GM12878 (cell line): ENCODE data around the gene TXNDC17. TPM values are rescaled to one million over a fixed set of nuclear protein-coding genes. Genes with fewer than 3 reads are reported as not detected.

Experiments
- ATAC-seq: fragments of 200-7000 bp; cut with Tn5 transposase; 3 replicates; pipeline ENCODE4 v1.9.1; 2020; ENCODE audit warnings: mild to moderate bottlenecking, moderate library complexity
- BruUV-seq: library from RNA; stranded (reverse); fragments of 400-500 nt; replicated peaks from 2 replicates; lab custom pipeline; 2021; lab: Mats Ljungman, UMichigan
- CTCF ChIA-PET: fragments of 300-600 bp; sonication (Branson Sonifier 250); formaldehyde crosslinking; extraction: SDS; loops from one replicate; lab custom pipeline; 2021; ENCODE audit warnings: inconsistent platforms; lab: Yijun Ruan, JAX
- POLR2A ChIA-PET: fragments of 350-600 bp; formaldehyde crosslinking; extraction: SDS; loops from one replicate; lab custom pipeline; 2021; ENCODE audit warnings: inconsistent platforms; lab: Charles Lee
- RAD21 ChIA-PET: fragments of 300-600 bp; sonication (Branson Sonifier 250); formaldehyde crosslinking; loops from one replicate; lab custom pipeline; 2023; ENCODE audit warnings: antibody characterized with exemption; ENCODE audit not compliant: unreplicated experiment; lab: Charles Lee
- SMC1A ChIA-PET: fragments of 300-600 bp; sonication (Branson Sonifier 250); formaldehyde crosslinking; loops from one replicate; lab custom pipeline; 2023; ENCODE audit not compliant: unreplicated experiment, uncharacterized antibody; lab: Charles Lee
- DNase-seq: peaks from one replicate; pipeline ENCODE4 v3.0.0-alpha.2; 2011; ENCODE audit warnings: low read depth, low spot score
- FAIRE-seq: peaks from 3 replicates; lab custom pipeline; 2011; peaks lifted over from hg19 to GRCh38; lab: Jason Lieb, UNC
- H2AFZ ChIP-seq: 2 replicates; pipeline ENCODE4 v1.6.0; 2011; ENCODE audit warnings: low read depth, low read length, control low read depth; ENCODE audit not compliant: control insufficient read depth
- H3K27ac ChIP-seq: 2 replicates; pipeline ENCODE4 v1.5.1; 2011; ENCODE audit warnings: control low read depth; ENCODE audit not compliant: control insufficient read depth, insufficient read depth
- H3K27me3 ChIP-seq, 2 experiments: replicated peaks in 1 of 2; 2 replicates each; pipeline versions ENCODE4 v1.6.0 to v1.6.1; 2011; ENCODE audit warnings: low read length in 1 of 2; ENCODE audit not compliant: control insufficient read depth in 2 of 2, insufficient read depth in 2 of 2
- H3K36me3 ChIP-seq, 2 experiments: 2 replicates each; pipeline ENCODE4 v1.5.1; 2011; ENCODE audit warnings: low read length in 1 of 2; ENCODE audit not compliant: control insufficient read depth in 2 of 2, insufficient read depth in 2 of 2
- H3K4me1 ChIP-seq: 2 replicates; pipeline ENCODE4 v1.6.1; 2011; ENCODE audit warnings: mild to moderate bottlenecking, low read length, moderate library complexity, mixed read lengths; ENCODE audit not compliant: control insufficient read depth, insufficient read depth
- H3K4me2 ChIP-seq: 2 replicates; pipeline ENCODE4 v1.6.0; 2011; ENCODE audit warnings: control low read depth; ENCODE audit not compliant: control insufficient read depth, insufficient read depth
- H3K4me3 ChIP-seq: fragments of 200-600 bp; sonication (generic); 2 replicates; pipeline ENCODE4 v1.5.1; 2016
- H3K79me2 ChIP-seq: 2 replicates; pipeline ENCODE4 v1.6.0; 2011; ENCODE audit warnings: low read length; ENCODE audit not compliant: control insufficient read depth, insufficient read depth
- H3K9ac ChIP-seq: 2 replicates; pipeline ENCODE4 v1.8.0; 2011; ENCODE audit warnings: low read length, control low read depth, mixed read lengths; ENCODE audit not compliant: control insufficient read depth, insufficient read depth
- H3K9me3 ChIP-seq: replicated peaks from 3 replicates; pipeline ENCODE4 v1.5.1; 2011; ENCODE audit warnings: mild to moderate bottlenecking, low read length; ENCODE audit not compliant: control insufficient read depth, insufficient read depth
- H4K20me1 ChIP-seq: 2 replicates; pipeline ENCODE4 v1.6.0; 2011; ENCODE audit not compliant: control insufficient read depth, insufficient read depth
- CBX5 ChIP-seq: sonication (generic); IDR thresholded peaks from 2 replicates; pipeline ENCODE4 v1.6.1; 2016; ENCODE audit warnings: low read depth, moderate library complexity, mild to moderate bottlenecking, inconsistent platforms
- EP300 ChIP-seq, 2 experiments: fragments of 150-350 bp in 1 of 2; IDR thresholded peaks; 2 replicates each; pipeline ENCODE4 v1.6.1; 2011 to 2012; ENCODE audit warnings: low read depth in 2 of 2, low read length in 2 of 2, borderline replicate concordance in 1 of 2, improper control_type of control experiment in 1 of 2, inconsistent platforms in 1 of 2; ENCODE audit not compliant: control insufficient read depth in 1 of 2
- SIX5 ChIP-seq: IDR thresholded peaks from 2 replicates; pipeline ENCODE4 v1.6.1; 2011; ENCODE audit warnings: mild to moderate bottlenecking, low read depth, low read length, moderate library complexity; ENCODE audit not compliant: severe bottlenecking
- ZBED1 ChIP-seq: IDR thresholded peaks from 2 replicates; pipeline ENCODE4 v1.6.1; 2016; ENCODE audit warnings: borderline replicate concordance
- ZNF217 ChIP-seq: fragments of 450-650 bp; IDR thresholded peaks from 2 replicates; pipeline ENCODE4 v1.6.1; 2017; ENCODE audit warnings: antibody characterized with exemption, mild to moderate bottlenecking
- ZNF274 ChIP-seq: IDR thresholded peaks from one replicate; pipeline ENCODE4 v1.8.0; 2011; ENCODE audit not compliant: insufficient read length, insufficient read depth
- WGBS: methylation state at CpG from one replicate; pipeline ENCODE4 v1.1.6; 2016; ENCODE audit warnings: low lambda C conversion rate; ENCODE audit not compliant: insufficient replicate concordance, insufficient coverage; ENCODE audit errors: missing lambda C conversion rate; 5-methylcytosine and 5-hydroxymethylcytosine counted together
- in situ Hi-C: fragments of 300-500 bp; cut with MboI; formaldehyde crosslinking; loops from 9 replicates; pipeline ENCODE4 v1.14.3; 2018; ENCODE audit warnings: mixed read lengths
- intact Hi-C: fragments of 100-400 bp; cut with micrococcal nuclease; formaldehyde crosslinking; loops from one replicate; pipeline ENCODE4 v1.14.2; 2022; ENCODE audit not compliant: unreplicated experiment
- polyA plus RNA-seq, 11 experiments: library from polyadenylated mRNA; depleted of rRNA in 4 of 11; unstranded in 6 of 11; stranded (reverse) in 5 of 11; fragments of >200 nt; fragmentation: Nextera tagmentation in 4 of 11; fragmentation: Illumina TruSeq in 1 of 11; extraction: Ambion mirVana in 4 of 11; extraction: Trizol in 1 of 11; gene quantifications; 1 replicate in 1 of 11; 2 replicates in 10 of 11; pipeline versions ENCODE4 v1.2.1 to v1.2.3, GENCODE V29; 2011 to 2016; ENCODE audit warnings: inconsistent platforms in 2 of 11, missing spikeins in 2 of 11, low read depth in 1 of 11
- total RNA-seq, 4 experiments: library from RNA; depleted of rRNA in 3 of 4; stranded (reverse); fragments of >200 nt in 3 of 4; fragmentation: Illumina TruSeq in 1 of 4; extraction: Trizol in 1 of 4; gene quantifications; 2 replicates each; pipeline versions ENCODE4 v1.2.1 to v1.2.3, GENCODE V29; 2013 to 2021
- TF ChIP-seq, protein P1 (sequence below): fragments of 450-650 bp; IDR thresholded peaks from 2 replicates; pipeline ENCODE4 v1.6.1; 2014; ENCODE audit warnings: mild to moderate bottlenecking
- TF ChIP-seq, protein P2 (sequence below): fragments of 450-650 bp; formaldehyde crosslinking; IDR thresholded peaks from 2 replicates; pipeline ENCODE4 v1.4.0; 2022; ENCODE audit warnings: mild to moderate bottlenecking, moderate library complexity

The TXNDC17 gene
- total and polyA plus RNA-seq, 10 of the 15 experiments (the other 5 are each of a cell fraction or from before 2014, with no cell fraction given): 124 to 957 (median 216) TPM

GRCh38 chr17:6666557-6666956 is 25.7 kb downstream of the TXNDC17 start:
- H3K4me2 ChIP-seq: no peak overlapping the region
- ChIA-PET CTCF (interaction anchor here (0.6 to 3.1 kb wide), 16 partner anchors 31 to 769 kb away, joined by 3 to 27 read pairs (median 3); partner anchors contain the start of gene TMEM102), POLR2A (no interaction called here)

More at GRCh38 chr17:6666557-6666956, 25.7 kb downstream of the TXNDC17 start:
- Histone ChIP-seq H3K9ac (no peak overlapping the region), H3K79me2 (no peaks in the 10 kb centered on the region), H2AFZ (no peak overlapping the region), H3K4me1 (no peaks in the 10 kb centered on the region), H4K20me1 (no peaks in the 10 kb centered on the region), H3K4me3 (no peak overlapping the region), H3K9me3 (no peaks in the 10 kb centered on the region), H3K27me3 (no peaks in the 10 kb centered on the region), H3K36me3 (no peaks in the 10 kb centered on the region; a peak in 1 of 4 replicates), H3K27ac (no peak overlapping the region)
- no TSS peak for BruUV-seq
- RAD21 ChIA-PET: interaction anchor here (0.7 to 3.2 kb wide), 4 partner anchors 177 to 341 kb away, joined by 3 to 17 read pairs (median 6); no protein-coding TSS in a partner anchor
- intact Hi-C loops: loop anchor here (2.0 to 10.0 kb wide), 4 partner anchors 88 to 338 kb away; partner anchors contain the start of gene XAF1
- no peak for TF ChIP-seq CBX5
- TF ChIP-seq ZNF217: no peak
- no peak for TF ChIP-seq ZBED1
- TF ChIP-seq, protein P1, sequence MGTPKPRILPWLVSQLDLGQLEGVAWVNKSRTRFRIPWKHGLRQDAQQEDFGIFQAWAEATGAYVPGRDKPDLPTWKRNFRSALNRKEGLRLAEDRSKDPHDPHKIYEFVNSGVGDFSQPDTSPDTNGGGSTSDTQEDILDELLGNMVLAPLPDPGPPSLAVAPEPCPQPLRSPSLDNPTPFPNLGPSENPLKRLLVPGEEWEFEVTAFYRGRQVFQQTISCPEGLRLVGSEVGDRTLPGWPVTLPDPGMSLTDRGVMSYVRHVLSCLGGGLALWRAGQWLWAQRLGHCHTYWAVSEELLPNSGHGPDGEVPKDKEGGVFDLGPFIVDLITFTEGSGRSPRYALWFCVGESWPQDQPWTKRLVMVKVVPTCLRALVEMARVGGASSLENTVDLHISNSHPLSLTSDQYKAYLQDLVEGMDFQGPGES: no peak
- no peak for TF ChIP-seq ZNF274
- TF ChIP-seq, protein P2, sequence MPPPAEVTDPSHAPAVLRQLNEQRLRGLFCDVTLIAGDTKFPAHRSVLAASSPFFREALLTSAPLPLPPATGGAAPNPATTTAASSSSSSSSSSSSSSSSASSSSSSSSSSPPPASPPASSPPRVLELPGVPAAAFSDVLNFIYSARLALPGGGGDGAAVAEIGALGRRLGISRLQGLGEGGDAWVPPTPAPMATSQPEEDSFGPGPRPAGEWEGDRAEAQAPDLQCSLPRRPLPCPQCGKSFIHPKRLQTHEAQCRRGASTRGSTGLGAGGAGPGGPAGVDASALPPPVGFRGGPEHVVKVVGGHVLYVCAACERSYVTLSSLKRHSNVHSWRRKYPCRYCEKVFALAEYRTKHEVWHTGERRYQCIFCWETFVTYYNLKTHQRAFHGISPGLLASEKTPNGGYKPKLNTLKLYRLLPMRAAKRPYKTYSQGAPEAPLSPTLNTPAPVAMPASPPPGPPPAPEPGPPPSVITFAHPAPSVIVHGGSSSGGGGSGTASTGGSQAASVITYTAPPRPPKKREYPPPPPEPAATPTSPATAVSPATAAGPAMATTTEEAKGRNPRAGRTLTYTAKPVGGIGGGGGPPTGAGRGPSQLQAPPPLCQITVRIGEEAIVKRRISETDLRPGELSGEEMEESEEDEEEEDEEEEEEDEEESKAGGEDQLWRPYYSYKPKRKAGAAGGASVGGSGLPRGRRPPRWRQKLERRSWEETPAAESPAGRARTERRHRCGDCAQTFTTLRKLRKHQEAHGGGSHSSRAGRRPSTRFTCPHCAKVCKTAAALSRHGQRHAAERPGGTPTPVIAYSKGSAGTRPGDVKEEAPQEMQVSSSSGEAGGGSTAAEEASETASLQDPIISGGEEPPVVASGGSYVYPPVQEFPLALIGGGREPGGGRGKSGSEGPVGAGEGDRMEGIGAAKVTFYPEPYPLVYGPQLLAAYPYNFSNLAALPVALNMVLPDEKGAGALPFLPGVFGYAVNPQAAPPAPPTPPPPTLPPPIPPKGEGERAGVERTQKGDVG (CRISPR knock-in tag): no peak
- TF ChIP-seq EP300 (IDR thresholded peaks at IDR 0.05; ENCODE audit: borderline replicate concordance in 1 of 2, control insufficient read depth in 1 of 2, low read depth in 2 of 2, low read length in 2 of 2): no peak
- no peak for TF ChIP-seq SIX5
- in situ Hi-C loops: no loop called here
- FAIRE-seq: no peak
- no peak for DNase-seq
- SMC1A ChIA-PET: interaction anchor here (0.6 to 2.7 kb wide), 9 partner anchors 39 to 1663 kb away, joined by 3 to 16 read pairs (median 3); partner anchors contain the start of gene TEKT1
- no peak for ATAC-seq
- 79% methylated on average over 6 of the region's 6 CpGs for WGBS
